Adrenal gland (tissue), 5 donors: Measurements from ENCODE around the gene NAAA.

Experiments
- POLR2A ChIP-seq, 2 donors: fragments of 450-650 bp; IDR thresholded peaks; one replicate each; pipeline ENCODE4 v1.6.1; 2017; ENCODE audit warnings: antibody characterized with exemption in 2 of 2, mild to moderate bottlenecking in 2 of 2, moderate library complexity in 1 of 2
- TF ChIP-seq, protein P1 (sequence below), 6 experiments: fragments of 450-650 bp in 4 of 6; fragments of 200-600 bp in 2 of 6; sonication (generic) in 1 of 6; IDR thresholded peaks; 1 replicate in 5 of 6; 2 replicates in 1 of 6; pipeline versions ENCODE4 v1.5.1 to v1.8.0; 2016 to 2021; ENCODE audit warnings: antibody characterized with exemption in 6 of 6, mild to moderate bottlenecking in 2 of 6, moderate library complexity in 1 of 6
- donor health status: DM: no; HTN: no; CAD: no.

DNA sequence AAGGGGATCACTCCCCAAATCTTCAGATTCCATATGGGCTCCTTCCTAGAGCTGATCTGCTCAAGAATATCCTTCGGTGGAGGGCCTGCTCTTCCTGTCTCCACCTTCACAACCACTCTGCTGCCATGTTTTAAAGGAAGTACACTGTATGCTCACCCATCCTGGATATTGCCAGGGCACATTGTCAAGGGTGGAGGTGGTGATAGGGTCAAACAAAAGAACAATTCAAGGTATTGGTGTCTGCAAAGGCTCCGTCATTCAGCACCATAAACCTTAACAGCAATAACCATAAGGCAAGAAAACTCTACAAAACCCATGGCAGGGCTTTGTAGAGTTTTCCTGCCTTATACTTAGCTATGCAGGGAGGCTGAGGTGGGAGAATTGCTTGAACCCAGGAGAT is 18.9 kb downstream of the NAAA start:
- TF ChIP-seq POLR2A (IDR thresholded peaks at IDR 0.05), result no peak
- TF ChIP-seq, protein P1, sequence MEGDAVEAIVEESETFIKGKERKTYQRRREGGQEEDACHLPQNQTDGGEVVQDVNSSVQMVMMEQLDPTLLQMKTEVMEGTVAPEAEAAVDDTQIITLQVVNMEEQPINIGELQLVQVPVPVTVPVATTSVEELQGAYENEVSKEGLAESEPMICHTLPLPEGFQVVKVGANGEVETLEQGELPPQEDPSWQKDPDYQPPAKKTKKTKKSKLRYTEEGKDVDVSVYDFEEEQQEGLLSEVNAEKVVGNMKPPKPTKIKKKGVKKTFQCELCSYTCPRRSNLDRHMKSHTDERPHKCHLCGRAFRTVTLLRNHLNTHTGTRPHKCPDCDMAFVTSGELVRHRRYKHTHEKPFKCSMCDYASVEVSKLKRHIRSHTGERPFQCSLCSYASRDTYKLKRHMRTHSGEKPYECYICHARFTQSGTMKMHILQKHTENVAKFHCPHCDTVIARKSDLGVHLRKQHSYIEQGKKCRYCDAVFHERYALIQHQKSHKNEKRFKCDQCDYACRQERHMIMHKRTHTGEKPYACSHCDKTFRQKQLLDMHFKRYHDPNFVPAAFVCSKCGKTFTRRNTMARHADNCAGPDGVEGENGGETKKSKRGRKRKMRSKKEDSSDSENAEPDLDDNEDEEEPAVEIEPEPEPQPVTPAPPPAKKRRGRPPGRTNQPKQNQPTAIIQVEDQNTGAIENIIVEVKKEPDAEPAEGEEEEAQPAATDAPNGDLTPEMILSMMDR (IDR thresholded peaks at IDR 0.05), result no peak
